GM18526 (cell line): ENCODE results near the gene RIMBP2.

ENCODE experiments used
- POLR2A ChIP-seq: IDR thresholded peaks from 3 replicates; pipeline ENCODE4 v1.6.1; 2011; ENCODE audit not compliant: insufficient read length; ENCODE audit errors: extremely low read depth

Gene RIMBP2

GRCh38 chr12:130601327-130601726, 114.8 kb downstream of the RIMBP2 start:
- no peak for TF ChIP-seq POLR2A

- TF ChIP-seq POLR2A, result no peak
Measured at GRCh38 chr12:130596241-130596640, 119.9 kb downstream of the RIMBP2 start.

GRCh38 chr12:130595566-130595965, 120.5 kb downstream of the RIMBP2 start:
- TF ChIP-seq POLR2A, result no peak

- no peak for TF ChIP-seq POLR2A
Measured at GRCh38 chr12:130593056-130593455, 123.0 kb downstream of the RIMBP2 start.

- no peak for TF ChIP-seq POLR2A
Measured at GRCh38 chr12:130592641-130593040, 123.5 kb downstream of the RIMBP2 start.

GRCh38 chr12:130591736-130592135, 124.4 kb downstream of the RIMBP2 start:
- TF ChIP-seq POLR2A, result no peak

- no peak for TF ChIP-seq POLR2A
Measured at GRCh38 chr12:130590685-130591084, 125.4 kb downstream of the RIMBP2 start.

- no peak for TF ChIP-seq POLR2A
Measured at GRCh38 chr12:130589540-130590317, 126.4 kb downstream of the RIMBP2 start.

- TF ChIP-seq POLR2A, result no peak
Measured at GRCh38 chr12:130588696-130589539, 127.2 kb downstream of the RIMBP2 start.

GRCh38 chr12:130587966-130588365, 128.1 kb downstream of the RIMBP2 start:
- no peak for TF ChIP-seq POLR2A

- TF ChIP-seq POLR2A, result no peak
Measured at GRCh38 chr12:130583800-130584199, 132.3 kb downstream of the RIMBP2 start.

GRCh38 chr12:130583317-130583716, 132.8 kb downstream of the RIMBP2 start:
- TF ChIP-seq POLR2A, result no peak

- TF ChIP-seq POLR2A, result no peak
Measured at GRCh38 chr12:130582286-130582685, 133.8 kb downstream of the RIMBP2 start.

- TF ChIP-seq POLR2A, result no peak
Measured at GRCh38 chr12:130581782-130582181, 134.3 kb downstream of the RIMBP2 start.

GRCh38 chr12:130579231-130579630, 136.9 kb downstream of the RIMBP2 start:
- no peak for TF ChIP-seq POLR2A

- no peak for TF ChIP-seq POLR2A
Measured at GRCh38 chr12:130577351-130577750, 138.7 kb downstream of the RIMBP2 start.
